Colonic mucosa (tissue), 4 donors: ENCODE data around the gene TM4SF18. TPM values are rescaled to one million over a fixed set of nuclear protein-coding genes. Genes with fewer than 3 reads are reported as not detected.

Experiments
- DNase-seq: peaks from one replicate; pipeline ENCODE4 v3.0.0-alpha.2; 2020
- H3K27ac ChIP-seq: fragments of 200-600 bp; one replicate; pipeline ENCODE4 v1.8.0; 2021
- H3K27me3 ChIP-seq: fragments of 200-600 bp; one replicate; pipeline ENCODE4 v1.8.0; 2021
- H3K36me3 ChIP-seq: fragments of 200-600 bp; one replicate; pipeline ENCODE4 v1.8.0; 2021
- H3K4me1 ChIP-seq: fragments of 200-600 bp; one replicate; pipeline ENCODE4 v1.8.0; 2021; ENCODE audit warnings: mild to moderate bottlenecking
- H3K4me3 ChIP-seq: fragments of 200-600 bp; one replicate; pipeline ENCODE4 v1.8.0; 2021
- H3K9ac ChIP-seq, 2 donors: one replicate each; pipeline ENCODE4 v1.7.0; 2013; ENCODE audit warnings: control low read depth in 2 of 2, low read depth in 2 of 2, low read length in 2 of 2
- H3K9me3 ChIP-seq: fragments of 200-600 bp; one replicate; pipeline ENCODE4 v1.8.0; 2021
- intact Hi-C: fragments of 100-400 bp; cut with DNase I; formaldehyde crosslinking; loops from one replicate; pipeline ENCODE4 v1.14.1; 2022
- total RNA-seq, 2 donors: library from RNA; stranded (reverse); fragmentation: NEBNext Ultra II Directional in 1 of 2; extraction: Animal tissue kit (Norgen Biotek cat#: 25700) in 1 of 2; gene quantifications; one replicate each; pipeline ENCODE4 v1.2.1, GENCODE V29; 2021
- TF ChIP-seq, protein P1 (sequence below): fragments of 200-600 bp; IDR thresholded peaks from one replicate; pipeline ENCODE4 v1.8.0; 2022; ENCODE audit warnings: antibody characterized with exemption, mild to moderate bottlenecking
- donor health status: healthy.
- donor health status: DM: no; HTN: no; CAD: no.
- donor health status: DM: no; HTN: no; CAD: no.

The TM4SF18 gene
- total RNA-seq, 2 donors from 2014 or later: 0.72 to 2.1 TPM

DNA sequence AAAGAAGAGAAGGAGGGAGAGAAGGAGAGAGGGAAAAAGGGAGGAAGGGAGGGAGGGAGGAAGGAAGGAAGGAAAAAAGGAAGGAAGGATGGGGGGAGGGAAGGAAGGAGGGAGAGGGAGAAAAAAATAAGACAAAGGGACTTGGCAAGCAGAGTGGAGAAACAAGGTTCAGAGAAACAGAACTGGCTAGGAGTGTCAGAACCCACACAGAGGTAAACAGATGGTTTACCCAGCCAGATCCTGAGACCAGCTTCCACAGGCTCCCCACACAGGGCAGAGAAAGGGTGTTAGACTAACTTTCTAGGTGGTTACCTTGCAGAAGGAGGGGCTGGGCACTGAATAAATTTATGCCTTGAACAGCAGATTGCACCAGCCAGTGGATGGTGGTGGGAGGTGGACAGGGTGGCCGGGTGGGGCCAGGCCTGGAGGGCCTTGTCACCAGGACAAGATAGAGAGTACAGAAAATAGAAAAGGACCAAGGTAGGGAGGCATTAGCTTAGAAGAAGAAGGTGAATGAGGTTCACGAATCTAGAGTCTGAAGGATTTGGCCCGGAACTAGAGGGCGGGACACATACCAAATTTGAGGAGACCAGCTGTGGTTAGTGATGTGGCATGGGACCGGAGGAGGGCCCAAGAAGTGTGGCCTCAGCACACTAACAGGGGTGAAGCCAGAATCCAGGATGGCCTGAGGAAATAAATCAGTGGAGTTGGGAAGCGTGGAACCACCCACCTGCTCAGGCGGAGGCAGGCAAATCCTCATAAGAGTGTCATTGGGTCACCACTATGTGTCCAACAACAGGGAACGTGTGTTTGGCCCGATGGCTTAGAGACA is 45.3 kb upstream of the TM4SF18 start:
- intact Hi-C loops: no loop called here
- Histone ChIP-seq H3K9ac (peak overlapping the region in 1 of 2 donors; percentile 4), H3K9me3 (no peaks in the 10 kb centered on the region), H3K4me3 (no peak overlapping the region), H3K27ac (peak overlapping the region; percentile 86), H3K36me3 (no peaks in the 10 kb centered on the region), H3K4me1 (peaks cover 7% of the 10 kb centered on the region), H3K27me3 (no peaks in the 10 kb centered on the region)
- no peak for DNase-seq
- TF ChIP-seq, protein P1, sequence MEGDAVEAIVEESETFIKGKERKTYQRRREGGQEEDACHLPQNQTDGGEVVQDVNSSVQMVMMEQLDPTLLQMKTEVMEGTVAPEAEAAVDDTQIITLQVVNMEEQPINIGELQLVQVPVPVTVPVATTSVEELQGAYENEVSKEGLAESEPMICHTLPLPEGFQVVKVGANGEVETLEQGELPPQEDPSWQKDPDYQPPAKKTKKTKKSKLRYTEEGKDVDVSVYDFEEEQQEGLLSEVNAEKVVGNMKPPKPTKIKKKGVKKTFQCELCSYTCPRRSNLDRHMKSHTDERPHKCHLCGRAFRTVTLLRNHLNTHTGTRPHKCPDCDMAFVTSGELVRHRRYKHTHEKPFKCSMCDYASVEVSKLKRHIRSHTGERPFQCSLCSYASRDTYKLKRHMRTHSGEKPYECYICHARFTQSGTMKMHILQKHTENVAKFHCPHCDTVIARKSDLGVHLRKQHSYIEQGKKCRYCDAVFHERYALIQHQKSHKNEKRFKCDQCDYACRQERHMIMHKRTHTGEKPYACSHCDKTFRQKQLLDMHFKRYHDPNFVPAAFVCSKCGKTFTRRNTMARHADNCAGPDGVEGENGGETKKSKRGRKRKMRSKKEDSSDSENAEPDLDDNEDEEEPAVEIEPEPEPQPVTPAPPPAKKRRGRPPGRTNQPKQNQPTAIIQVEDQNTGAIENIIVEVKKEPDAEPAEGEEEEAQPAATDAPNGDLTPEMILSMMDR: no peak

DNA sequence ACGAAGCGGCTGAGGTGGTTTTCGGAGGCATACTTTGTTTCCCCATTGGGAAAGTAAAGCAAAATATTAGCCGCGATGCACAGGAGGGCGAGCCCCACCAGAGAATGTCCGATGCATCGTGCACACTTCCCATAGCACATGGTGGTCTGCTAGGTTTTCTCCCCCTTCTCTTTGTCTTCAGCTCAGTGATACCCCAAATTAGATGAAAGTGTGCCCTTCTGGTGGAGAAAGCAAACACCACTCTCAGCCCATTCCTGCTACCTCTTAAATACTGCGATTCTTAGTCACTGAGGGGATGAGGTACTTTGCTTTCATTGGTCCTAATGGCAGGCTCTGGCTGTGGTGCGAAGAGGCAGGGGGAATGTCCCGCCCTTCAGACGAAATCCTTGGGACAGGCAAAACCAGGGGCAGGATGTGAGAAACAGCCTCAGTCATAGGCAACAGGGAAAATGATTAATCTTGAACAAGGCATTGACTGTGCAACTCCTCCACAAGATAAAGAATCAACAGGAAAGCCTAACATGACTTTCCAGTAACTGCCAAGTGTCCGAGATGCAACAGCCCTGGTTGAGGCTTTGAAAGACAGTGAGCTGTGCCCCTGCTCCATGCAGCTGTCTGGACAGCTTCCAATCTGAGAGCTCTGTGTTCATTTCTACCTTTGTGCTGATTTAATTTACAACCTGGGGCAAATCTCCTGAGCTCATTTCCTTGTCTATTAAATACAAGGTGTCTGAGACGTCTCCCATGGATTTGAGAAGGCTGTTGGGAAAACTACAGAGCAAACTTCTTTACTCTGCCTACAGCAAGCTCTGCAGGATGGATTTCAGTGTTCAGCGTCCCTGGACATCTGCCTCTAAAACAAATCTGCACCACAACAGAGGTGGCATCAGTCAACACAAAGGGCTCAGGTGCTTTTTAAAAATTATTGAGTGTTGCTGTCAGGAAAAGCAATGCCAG is 44.2 kb upstream of the TM4SF18 start, which contains the start of gene TM4SF1:
TSS of gene TM4SF1 (minus strand) at position 242 of the 957 bp plus-strand sequence. CDS start at position 140, 102 bp downstream.
- H3K4me1 ChIP-seq: peaks cover 7% of the 10 kb centered on the region
- H3K36me3 ChIP-seq: no peaks in the 10 kb centered on the region
- intact Hi-C loops: no loop called here
- DNase-seq: peak; percentile 72
- peak within 1 kb of the TSS; percentile 3 to 4 for H3K9ac ChIP-seq
- TF ChIP-seq, protein P1: no peak
- peak within 1 kb of the TSS; percentile 86 for H3K27ac ChIP-seq
- H3K9me3 ChIP-seq: no peaks in the 10 kb centered on the region
- no peaks in the 10 kb centered on the region for H3K27me3 ChIP-seq
- peak within 1 kb of the TSS; percentile 17 for H3K4me3 ChIP-seq

DNA sequence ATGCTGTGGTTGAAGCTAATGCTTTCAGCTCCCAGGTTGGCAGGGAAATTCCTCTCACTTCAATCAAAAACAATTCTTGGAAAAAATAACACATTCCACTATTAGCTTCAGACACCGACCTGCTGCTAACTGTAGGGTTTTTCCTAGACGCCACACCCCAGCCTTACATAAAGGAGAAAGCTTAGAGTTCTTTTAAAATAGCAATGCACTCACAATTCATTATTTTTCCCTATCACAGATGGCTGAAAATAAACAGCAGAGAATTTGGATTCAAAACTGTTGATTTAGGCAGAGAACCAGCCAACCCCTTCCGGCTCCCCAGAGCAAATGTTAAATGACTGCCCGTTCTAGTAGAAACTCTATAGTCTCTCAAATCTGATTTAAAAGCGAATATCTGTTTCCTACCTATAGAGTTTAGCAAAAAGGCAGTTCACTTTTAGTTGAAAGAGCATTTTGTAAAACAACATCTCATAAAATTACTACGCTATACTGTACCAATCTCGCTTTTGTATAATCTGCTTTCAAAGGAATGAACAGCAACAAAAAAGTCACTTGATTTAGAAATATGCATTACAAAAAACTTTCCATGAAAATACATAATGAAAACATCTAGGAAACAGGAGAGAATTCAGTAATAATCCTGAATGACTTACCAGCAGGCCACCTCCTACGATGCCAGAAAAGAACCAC is 43.4 kb upstream of the TM4SF18 start:
- Histone ChIP-seq H3K27ac (peak overlapping the region; percentile 86), H3K36me3 (no peaks in the 10 kb centered on the region), H3K9ac (peak overlapping the region in 1 of 2 donors; percentile 4), H3K9me3 (no peaks in the 10 kb centered on the region), H3K27me3 (no peaks in the 10 kb centered on the region), H3K4me3 (peak overlapping the region; percentile 17), H3K4me1 (peaks cover 7% of the 10 kb centered on the region)
- intact Hi-C loops: no loop called here
- TF ChIP-seq, protein P1: no peak
- DNase-seq: no peak

- no peak overlapping the region for H3K4me3 ChIP-seq
- TF ChIP-seq, protein P1: no peak
- peak overlapping the region in 1 of 2 donors; percentile 36 for H3K9ac ChIP-seq
- H3K36me3 ChIP-seq: no peaks in the 10 kb centered on the region
- H3K9me3 ChIP-seq: no peaks in the 10 kb centered on the region
- no peak for DNase-seq
- H3K27ac ChIP-seq: no peak overlapping the region
- H3K27me3 ChIP-seq: no peaks in the 10 kb centered on the region
- intact Hi-C loops: no loop called here
- H3K4me1 ChIP-seq: peaks cover 15% of the 10 kb centered on the region
Measured at GRCh38 chr3:149375501-149376196, 42.2 kb upstream of the TM4SF18 start.
